ENCODE data around the gene SFTA2.

Gene SFTA2

DNA sequence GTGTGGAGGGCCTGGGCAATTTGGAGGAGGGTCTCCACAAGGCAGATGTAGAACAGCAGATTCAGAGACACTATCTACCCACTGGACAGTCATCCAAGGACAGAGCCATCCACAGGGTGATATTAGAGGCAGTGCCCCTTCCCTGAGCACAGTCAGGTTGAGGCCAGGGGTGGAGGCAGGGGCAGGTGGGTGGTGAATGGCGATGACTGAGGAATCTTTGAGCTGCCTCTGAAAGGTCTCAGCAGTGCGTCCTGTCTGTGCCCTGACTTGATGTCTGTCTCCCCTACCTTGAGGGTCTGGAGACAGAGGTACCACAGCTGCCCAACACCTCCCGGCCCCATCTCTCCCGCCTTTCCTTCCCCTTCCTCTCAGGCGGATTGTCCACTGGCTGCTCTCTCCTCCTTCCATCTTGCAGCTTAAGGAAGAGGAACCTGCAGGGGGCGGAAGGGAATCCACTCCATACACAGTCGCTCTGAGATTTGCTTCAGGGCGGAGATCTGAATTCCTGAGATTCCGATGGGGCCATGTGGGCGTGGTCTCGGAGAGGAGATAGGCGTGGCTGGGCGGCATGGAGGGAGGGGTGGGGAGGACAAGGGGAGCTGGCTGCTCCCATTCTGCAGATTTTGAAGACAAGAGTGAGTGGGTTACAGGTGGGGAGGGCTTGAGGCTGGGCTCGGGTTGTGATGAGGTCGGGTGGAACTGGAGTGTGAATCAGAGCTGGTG is 10.5 kb upstream of the SFTA2 start:
- TF ChIP-seq, protein P1, sequence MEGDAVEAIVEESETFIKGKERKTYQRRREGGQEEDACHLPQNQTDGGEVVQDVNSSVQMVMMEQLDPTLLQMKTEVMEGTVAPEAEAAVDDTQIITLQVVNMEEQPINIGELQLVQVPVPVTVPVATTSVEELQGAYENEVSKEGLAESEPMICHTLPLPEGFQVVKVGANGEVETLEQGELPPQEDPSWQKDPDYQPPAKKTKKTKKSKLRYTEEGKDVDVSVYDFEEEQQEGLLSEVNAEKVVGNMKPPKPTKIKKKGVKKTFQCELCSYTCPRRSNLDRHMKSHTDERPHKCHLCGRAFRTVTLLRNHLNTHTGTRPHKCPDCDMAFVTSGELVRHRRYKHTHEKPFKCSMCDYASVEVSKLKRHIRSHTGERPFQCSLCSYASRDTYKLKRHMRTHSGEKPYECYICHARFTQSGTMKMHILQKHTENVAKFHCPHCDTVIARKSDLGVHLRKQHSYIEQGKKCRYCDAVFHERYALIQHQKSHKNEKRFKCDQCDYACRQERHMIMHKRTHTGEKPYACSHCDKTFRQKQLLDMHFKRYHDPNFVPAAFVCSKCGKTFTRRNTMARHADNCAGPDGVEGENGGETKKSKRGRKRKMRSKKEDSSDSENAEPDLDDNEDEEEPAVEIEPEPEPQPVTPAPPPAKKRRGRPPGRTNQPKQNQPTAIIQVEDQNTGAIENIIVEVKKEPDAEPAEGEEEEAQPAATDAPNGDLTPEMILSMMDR (conservative IDR thresholded peaks at IDR 0.05; ENCODE audit: low read length): peak; percentile 78
- H3K4me3 ChIP-seq (ENCODE audit: low read length): no peak overlapping the region
- DNase-seq (ENCODE audit: low read depth): peak; percentile 85

DNA sequence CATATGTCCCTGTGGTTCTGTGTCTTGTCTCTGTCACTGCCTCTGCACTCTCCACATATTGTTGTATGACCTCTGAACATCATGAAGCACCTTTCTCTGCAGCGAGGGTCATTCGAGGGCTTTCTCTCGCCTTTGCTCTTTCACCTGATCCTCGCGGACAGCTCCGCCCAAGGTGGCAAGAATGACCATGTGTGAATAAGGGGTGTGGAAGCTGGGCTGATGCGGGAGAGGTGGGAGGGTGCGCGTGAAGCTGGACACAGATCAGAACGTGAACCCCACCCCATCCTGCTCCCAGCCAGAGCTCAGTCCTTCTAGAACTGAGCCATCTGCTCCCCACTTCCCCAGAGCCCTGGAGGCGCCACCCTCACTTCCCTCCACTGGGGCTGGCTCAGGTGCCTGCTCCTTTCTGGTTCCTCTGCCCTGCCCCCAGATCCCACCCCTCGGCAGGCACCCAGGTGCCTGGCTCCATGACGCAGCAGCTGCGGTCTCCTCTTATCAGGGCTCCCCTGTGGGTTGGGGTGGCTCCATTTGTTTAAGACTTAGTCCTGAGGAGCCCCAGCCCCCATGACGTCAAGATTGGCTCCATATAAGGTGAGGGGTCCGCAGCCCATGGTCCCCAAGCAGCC is 8.5 kb upstream of the SFTA2 start, which contains the start of gene MUCL3:
TSS of gene MUCL3 (plus strand) at position 613 of the 626 bp plus-strand sequence. CDS start 27 bp downstream, outside the sequence.
- H3K4me3 ChIP-seq (ENCODE audit: low read length): no peak within 1 kb of the TSS
- no peak for DNase-seq (ENCODE audit: low read depth)
- TF ChIP-seq, protein P1 (conservative IDR thresholded peaks at IDR 0.05; ENCODE audit: low read length): no peak

DNA sequence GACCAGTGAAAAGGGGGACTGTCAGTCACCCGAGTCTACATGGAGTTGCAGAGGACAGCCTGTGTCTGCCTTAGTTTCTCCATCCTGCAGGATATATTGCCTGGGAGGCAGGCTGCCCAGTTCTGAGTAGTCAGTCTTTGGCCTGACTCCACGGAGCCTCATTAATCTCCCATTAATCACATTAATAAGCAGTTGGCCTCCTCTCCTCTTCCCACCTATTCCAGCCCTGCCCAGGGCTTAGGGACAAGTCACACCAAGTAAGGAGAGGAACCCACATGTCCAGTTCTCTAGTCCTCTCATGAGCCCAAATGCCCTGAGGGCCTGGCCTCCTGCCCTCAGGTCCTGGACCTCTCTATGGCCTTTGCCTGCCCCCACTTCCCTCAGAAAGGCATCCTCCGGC is 7.5 kb upstream of the SFTA2 start:
- DNase-seq (ENCODE audit: low read depth): peak; percentile 29
- H3K4me3 ChIP-seq (ENCODE audit: low read length): no peak overlapping the region
- TF ChIP-seq, protein P1 (conservative IDR thresholded peaks at IDR 0.05; ENCODE audit: low read length): no peak

DNA sequence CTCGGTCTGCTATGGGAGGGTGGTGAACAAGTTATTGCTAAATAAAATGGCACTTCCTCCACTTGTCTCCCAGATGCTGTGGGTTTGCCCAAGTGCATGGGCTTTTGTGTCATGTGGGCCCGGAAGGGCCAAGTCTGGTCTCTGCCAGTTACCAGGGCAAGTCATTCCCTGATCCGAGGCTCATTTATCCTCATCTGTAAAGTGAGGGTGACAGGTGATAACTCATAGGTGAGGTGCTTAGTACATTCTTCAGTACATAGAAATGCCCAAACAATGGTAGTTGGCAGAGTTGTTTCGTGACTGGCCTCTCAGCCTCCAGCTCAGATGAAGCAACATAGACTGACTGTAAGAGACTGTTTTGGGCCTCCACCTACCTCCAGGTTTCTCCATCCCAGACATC is 6.8 kb upstream of the SFTA2 start:
- no peak for DNase-seq (ENCODE audit: low read depth)
- H3K4me3 ChIP-seq (ENCODE audit: low read length): no peak overlapping the region
- TF ChIP-seq, protein P1 (conservative IDR thresholded peaks at IDR 0.05; ENCODE audit: low read length): no peak

DNA sequence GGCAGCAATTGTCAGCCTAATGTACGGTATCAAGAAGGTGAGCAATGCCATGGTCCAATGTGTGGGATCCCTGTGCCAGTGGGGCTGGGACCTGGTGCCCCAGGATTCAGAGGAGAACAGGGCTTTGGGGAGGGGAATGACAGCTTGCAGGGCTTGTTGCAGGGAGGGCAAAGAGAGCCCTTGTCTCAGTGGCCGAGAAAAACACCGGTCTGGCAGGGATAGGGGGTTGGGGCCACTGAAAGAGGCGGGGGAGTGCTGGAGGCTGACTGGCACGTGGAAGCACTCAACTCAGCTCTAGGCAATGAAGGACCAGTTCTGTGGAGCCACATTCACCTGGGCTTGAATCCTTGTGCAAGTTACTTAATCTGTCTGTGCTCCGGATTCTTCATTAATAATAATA is 5.3 kb upstream of the SFTA2 start:
- DNase-seq (ENCODE audit: low read depth): no peak
- TF ChIP-seq, protein P1 (conservative IDR thresholded peaks at IDR 0.05; ENCODE audit: low read length): no peak
- no peak overlapping the region for H3K4me3 ChIP-seq (ENCODE audit: low read length)

DNA sequence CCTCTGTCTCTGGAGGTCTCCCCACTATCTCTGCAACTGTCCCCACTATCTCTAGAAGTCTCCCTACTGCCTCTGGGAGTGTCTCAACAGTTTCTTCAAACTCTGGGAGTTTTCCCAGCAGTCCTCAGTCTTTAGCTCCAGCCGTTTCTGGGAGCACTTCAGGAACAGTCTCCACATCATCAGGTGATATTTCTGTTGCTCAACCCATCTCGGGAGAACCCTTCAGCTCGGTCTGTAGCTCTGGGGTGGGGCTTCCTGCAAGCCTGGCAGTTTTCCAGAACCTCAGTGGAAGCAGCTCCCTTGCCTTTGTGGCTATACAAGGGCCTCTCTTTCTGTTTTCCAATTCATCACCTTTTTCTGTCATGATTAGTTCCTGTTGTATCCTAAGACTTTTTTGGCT is 3.0 kb upstream of the SFTA2 start:
- no peak overlapping the region for H3K4me3 ChIP-seq (ENCODE audit: low read length)
- TF ChIP-seq, protein P1 (conservative IDR thresholded peaks at IDR 0.05; ENCODE audit: low read length): no peak

More for the DNA sequence above, 3.0 kb upstream of the SFTA2 start:
- no peak for DNase-seq (ENCODE audit: low read depth)
